Measurements from ENCODE around the gene ZBTB21.

GRCh38 chr21:42027085-42027821 is 17.1 kb upstream of the ZBTB21 start:
- no peak for TF ChIP-seq FOXP2 (optimal IDR thresholded peaks at IDR 0.05; ENCODE audit: borderline replicate concordance, extremely low read depth, extremely low read length, insufficient read depth)
- no peak for TF ChIP-seq POLR2AphosphoS5 (IDR thresholded peaks at IDR 0.05; ENCODE audit: low read depth, low read length)
- TF ChIP-seq, protein P1, sequence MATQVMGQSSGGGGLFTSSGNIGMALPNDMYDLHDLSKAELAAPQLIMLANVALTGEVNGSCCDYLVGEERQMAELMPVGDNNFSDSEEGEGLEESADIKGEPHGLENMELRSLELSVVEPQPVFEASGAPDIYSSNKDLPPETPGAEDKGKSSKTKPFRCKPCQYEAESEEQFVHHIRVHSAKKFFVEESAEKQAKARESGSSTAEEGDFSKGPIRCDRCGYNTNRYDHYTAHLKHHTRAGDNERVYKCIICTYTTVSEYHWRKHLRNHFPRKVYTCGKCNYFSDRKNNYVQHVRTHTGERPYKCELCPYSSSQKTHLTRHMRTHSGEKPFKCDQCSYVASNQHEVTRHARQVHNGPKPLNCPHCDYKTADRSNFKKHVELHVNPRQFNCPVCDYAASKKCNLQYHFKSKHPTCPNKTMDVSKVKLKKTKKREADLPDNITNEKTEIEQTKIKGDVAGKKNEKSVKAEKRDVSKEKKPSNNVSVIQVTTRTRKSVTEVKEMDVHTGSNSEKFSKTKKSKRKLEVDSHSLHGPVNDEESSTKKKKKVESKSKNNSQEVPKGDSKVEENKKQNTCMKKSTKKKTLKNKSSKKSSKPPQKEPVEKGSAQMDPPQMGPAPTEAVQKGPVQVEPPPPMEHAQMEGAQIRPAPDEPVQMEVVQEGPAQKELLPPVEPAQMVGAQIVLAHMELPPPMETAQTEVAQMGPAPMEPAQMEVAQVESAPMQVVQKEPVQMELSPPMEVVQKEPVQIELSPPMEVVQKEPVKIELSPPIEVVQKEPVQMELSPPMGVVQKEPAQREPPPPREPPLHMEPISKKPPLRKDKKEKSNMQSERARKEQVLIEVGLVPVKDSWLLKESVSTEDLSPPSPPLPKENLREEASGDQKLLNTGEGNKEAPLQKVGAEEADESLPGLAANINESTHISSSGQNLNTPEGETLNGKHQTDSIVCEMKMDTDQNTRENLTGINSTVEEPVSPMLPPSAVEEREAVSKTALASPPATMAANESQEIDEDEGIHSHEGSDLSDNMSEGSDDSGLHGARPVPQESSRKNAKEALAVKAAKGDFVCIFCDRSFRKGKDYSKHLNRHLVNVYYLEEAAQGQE (IDR thresholded peaks at IDR 0.05; ENCODE audit: insufficient read depth in 1 of 2, low read depth in 2 of 2, low read length in 2 of 2) = no peak
- TF ChIP-seq TAF1 (IDR thresholded peaks at IDR 0.05; ENCODE audit: borderline replicate concordance, insufficient read depth, low read length) = no peak
- no peak for TF ChIP-seq SIN3A (IDR thresholded peaks at IDR 0.05; ENCODE audit: borderline replicate concordance, insufficient read depth, low read length)

Data from PFSK-1 (cell line).